Activated naive CD4-positive, alpha-beta T cell treated with anti-CD3 and anti-CD28 coated beads, Interleukin-2, amount 50 U/mL, for 24 hours (primary cell): ENCODE results near the gene KDM2A.

Experiments
- H3K27ac Mint-ChIP-seq: one replicate; pipeline ENCODE4 v1.8.0; 2021; ENCODE audit warnings: mild to moderate bottlenecking, mixed read lengths
- H3K27me3 Mint-ChIP-seq: one replicate; pipeline ENCODE4 v1.8.0; 2021; ENCODE audit warnings: mixed read lengths
- H3K36me3 Mint-ChIP-seq: one replicate; pipeline ENCODE4 v1.8.0; 2021; ENCODE audit warnings: mixed read lengths
- H3K4me1 Mint-ChIP-seq: one replicate; pipeline ENCODE4 v1.8.0; 2021; ENCODE audit warnings: mixed read lengths
- H3K4me3 Mint-ChIP-seq: one replicate; pipeline ENCODE4 v1.8.0; 2021; ENCODE audit warnings: mild to moderate bottlenecking, mixed read lengths
- H3K9me3 Mint-ChIP-seq: one replicate; pipeline ENCODE4 v1.8.0; 2021; ENCODE audit warnings: mixed read lengths

The KDM2A gene

GRCh38 chr11:67275606-67276409 is 156.7 kb downstream of the KDM2A start:
- Mint-ChIP-seq H3K27me3 (no peaks in the 10 kb centered on the region), H3K4me1 (peaks cover 77% of the 10 kb centered on the region), H3K9me3 (no peaks in the 10 kb centered on the region), H3K36me3 (peaks cover 4% of the 10 kb centered on the region), H3K4me3 (peak overlapping the region; percentile 71), H3K27ac (peak overlapping the region; percentile 100)

- Mint-ChIP-seq H3K4me3 (peak overlapping the region; percentile 87), H3K9me3 (no peaks in the 10 kb centered on the region), H3K27ac (peak overlapping the region; percentile 100), H3K27me3 (no peaks in the 10 kb centered on the region), H3K36me3 (peaks cover 4% of the 10 kb centered on the region), H3K4me1 (peaks cover 67% of the 10 kb centered on the region)
Observed at GRCh38 chr11:67276781-67277230, 157.7 kb downstream of the KDM2A start.

GRCh38 chr11:67277231-67277961 is 158.3 kb downstream of the KDM2A start:
- no peaks in the 10 kb centered on the region for H3K9me3 Mint-ChIP-seq
- peak overlapping the region; percentile 100 for H3K27ac Mint-ChIP-seq
- peak overlapping the region; percentile 87 for H3K4me3 Mint-ChIP-seq
- H3K36me3 Mint-ChIP-seq = peaks cover 4% of the 10 kb centered on the region
- peaks cover 62% of the 10 kb centered on the region for H3K4me1 Mint-ChIP-seq
- H3K27me3 Mint-ChIP-seq = no peaks in the 10 kb centered on the region

DNA sequence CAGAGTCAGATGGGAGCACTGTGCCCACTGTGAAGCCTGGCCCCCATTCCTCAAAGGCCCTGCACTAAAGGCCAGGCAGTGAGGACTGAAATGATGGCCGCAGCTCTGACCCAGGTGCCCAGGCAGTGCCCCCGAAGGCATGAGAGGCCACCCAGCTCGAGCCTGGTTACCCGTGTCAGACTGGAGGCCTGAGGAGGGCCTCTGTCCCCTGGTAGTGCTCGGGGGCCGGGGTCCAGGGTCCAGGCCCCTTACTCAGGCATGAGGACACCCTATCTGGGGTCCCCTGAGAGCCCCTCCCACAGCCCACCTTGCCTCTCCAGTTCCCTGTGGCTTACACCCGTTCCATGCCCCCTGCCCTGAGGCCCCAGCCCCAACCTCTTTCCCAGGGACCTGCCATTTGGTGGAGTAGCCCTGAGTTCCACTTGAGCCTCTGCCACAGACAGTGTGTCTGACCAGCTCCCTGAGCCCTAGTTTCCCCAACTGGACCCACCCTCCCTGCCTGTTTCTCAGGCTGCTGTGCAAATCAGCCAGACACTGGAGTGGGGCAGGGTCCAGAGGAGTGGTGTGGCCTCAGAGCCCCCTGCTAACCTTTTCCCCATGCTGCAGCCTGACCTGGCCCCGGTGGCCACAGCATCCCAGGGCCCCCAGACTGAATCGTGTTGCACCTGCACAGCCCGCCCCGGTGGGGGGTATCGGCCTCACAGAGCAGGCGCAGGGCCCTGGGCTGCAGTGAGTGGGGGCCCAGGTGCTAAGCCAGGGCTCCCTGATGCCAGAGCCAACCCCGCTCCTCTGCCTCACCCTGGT is 159.3 kb downstream of the KDM2A start:
- H3K9me3 Mint-ChIP-seq = no peaks in the 10 kb centered on the region
- no peaks in the 10 kb centered on the region for H3K27me3 Mint-ChIP-seq
- peaks cover 7% of the 10 kb centered on the region for H3K36me3 Mint-ChIP-seq
- peak overlapping the region; percentile 100 for H3K27ac Mint-ChIP-seq
- peak overlapping the region; percentile 87 for H3K4me3 Mint-ChIP-seq
- H3K4me1 Mint-ChIP-seq = peaks cover 57% of the 10 kb centered on the region

- Mint-ChIP-seq H3K4me1 (peaks cover 55% of the 10 kb centered on the region), H3K4me3 (peak overlapping the region; percentile 62), H3K36me3 (peaks cover 7% of the 10 kb centered on the region), H3K9me3 (no peaks in the 10 kb centered on the region), H3K27ac (peak overlapping the region; percentile 94), H3K27me3 (no peaks in the 10 kb centered on the region)
Observed at GRCh38 chr11:67278939-67279588, 160.0 kb downstream of the KDM2A start.

- Mint-ChIP-seq H3K36me3 (peaks cover 7% of the 10 kb centered on the region), H3K27ac (peak overlapping the region; percentile 94), H3K4me3 (no peak overlapping the region), H3K9me3 (no peaks in the 10 kb centered on the region), H3K27me3 (no peaks in the 10 kb centered on the region), H3K4me1 (peaks cover 50% of the 10 kb centered on the region)
Observed at GRCh38 chr11:67279589-67280340, 160.7 kb downstream of the KDM2A start.

- peak overlapping the region; percentile 84 for H3K27ac Mint-ChIP-seq
- H3K4me3 Mint-ChIP-seq = no peak overlapping the region
- peaks cover 7% of the 10 kb centered on the region for H3K36me3 Mint-ChIP-seq
Observed at GRCh38 chr11:67280341-67280787, 161.3 kb downstream of the KDM2A start.

GRCh38 chr11:67280788-67281551 is 161.9 kb downstream of the KDM2A start:
- Mint-ChIP-seq H3K9me3 (no peaks in the 10 kb centered on the region), H3K4me1 (peaks cover 42% of the 10 kb centered on the region), H3K36me3 (peaks cover 7% of the 10 kb centered on the region), H3K27ac (no peak overlapping the region), H3K4me3 (no peak overlapping the region), H3K27me3 (no peaks in the 10 kb centered on the region)

More at GRCh38 chr11:67280341-67280787, 161.3 kb downstream of the KDM2A start:
- H3K27me3 Mint-ChIP-seq = no peaks in the 10 kb centered on the region
- H3K9me3 Mint-ChIP-seq = no peaks in the 10 kb centered on the region
- H3K4me1 Mint-ChIP-seq = peaks cover 48% of the 10 kb centered on the region

DNA sequence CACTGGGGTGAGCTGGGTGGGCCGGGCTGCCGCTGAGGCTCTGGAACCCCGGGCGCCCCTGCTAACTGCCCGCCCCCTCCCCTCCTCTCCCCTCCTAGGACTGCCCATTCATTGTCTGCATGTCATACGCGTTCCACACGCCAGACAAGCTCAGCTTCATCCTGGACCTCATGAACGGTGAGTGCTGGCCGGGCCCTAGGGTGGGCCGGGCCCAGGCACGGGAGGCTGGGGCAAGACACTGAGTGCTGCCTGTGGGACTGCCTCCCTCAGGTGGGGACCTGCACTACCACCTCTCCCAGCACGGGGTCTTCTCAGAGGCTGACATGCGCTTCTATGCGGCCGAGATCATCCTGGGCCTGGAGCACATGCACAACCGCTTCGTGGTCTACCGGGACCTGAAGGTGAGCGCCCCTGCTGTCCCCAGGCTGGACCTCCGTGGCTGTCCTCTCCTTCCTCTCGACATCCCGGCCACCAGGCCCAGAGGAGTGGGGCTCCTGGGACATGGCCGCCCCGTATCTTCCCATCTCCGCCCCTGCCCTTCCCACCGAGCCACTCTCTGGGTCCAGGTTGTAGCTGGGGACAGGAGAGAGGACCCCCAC is 162.6 kb downstream of the KDM2A start:
- Mint-ChIP-seq H3K27me3 (no peaks in the 10 kb centered on the region), H3K36me3 (peaks cover 5% of the 10 kb centered on the region), H3K4me1 (peaks cover 40% of the 10 kb centered on the region), H3K4me3 (no peak overlapping the region), H3K9me3 (no peaks in the 10 kb centered on the region), H3K27ac (peak overlapping the region; percentile 23)

- Mint-ChIP-seq H3K9me3 (no peaks in the 10 kb centered on the region), H3K27me3 (no peaks in the 10 kb centered on the region), H3K36me3 (peaks cover 5% of the 10 kb centered on the region), H3K4me1 (peaks cover 41% of the 10 kb centered on the region), H3K27ac (no peak overlapping the region), H3K4me3 (no peak overlapping the region)
Observed at GRCh38 chr11:67282155-67282875, 163.3 kb downstream of the KDM2A start.

GRCh38 chr11:67282876-67283371 is 163.9 kb downstream of the KDM2A start:
- Mint-ChIP-seq H3K27me3 (no peaks in the 10 kb centered on the region), H3K4me1 (peaks cover 42% of the 10 kb centered on the region), H3K4me3 (no peak overlapping the region), H3K27ac (peak overlapping the region; percentile 51), H3K36me3 (peaks cover 5% of the 10 kb centered on the region), H3K9me3 (no peaks in the 10 kb centered on the region)

- H3K27ac Mint-ChIP-seq = no peak overlapping the region
- H3K4me3 Mint-ChIP-seq = no peak overlapping the region
- H3K9me3 Mint-ChIP-seq = no peaks in the 10 kb centered on the region
- peaks cover 5% of the 10 kb centered on the region for H3K36me3 Mint-ChIP-seq
- H3K27me3 Mint-ChIP-seq = no peaks in the 10 kb centered on the region
- H3K4me1 Mint-ChIP-seq = peaks cover 42% of the 10 kb centered on the region
Observed at GRCh38 chr11:67283481-67283963, 164.5 kb downstream of the KDM2A start.
